Astrocyte of the spinal cord (primary cell): ENCODE results near the gene TSNAXIP1.
"Not testable (repeated sequence)": the region's sequence is repeated elsewhere in the genome, so short reads cannot be mapped to it uniquely, and the experiment has no call there.

Experiments used
- DNase-seq: peaks from one replicate; pipeline ENCODE4 v3.0.0; 2011; ENCODE audit warnings: low read depth, low spot score
- H3K4me3 ChIP-seq: 2 replicates; pipeline ENCODE4 v1.5.1; 2011; ENCODE audit warnings: low read depth, mild to moderate bottlenecking, low read length, moderate library complexity
- in situ Hi-C: cut with HindIII; loops from 2 replicates; pipeline ENCODE4 v1.10.0; 2017; ENCODE audit warnings: low sequenced_read_pairs
- TF ChIP-seq, protein P1 (sequence below): IDR thresholded peaks from 2 replicates; pipeline ENCODE4 v1.5.1; 2012; ENCODE audit warnings: low read depth, mild to moderate bottlenecking, low read length, inconsistent platforms

TSNAXIP1 gene

DNA sequence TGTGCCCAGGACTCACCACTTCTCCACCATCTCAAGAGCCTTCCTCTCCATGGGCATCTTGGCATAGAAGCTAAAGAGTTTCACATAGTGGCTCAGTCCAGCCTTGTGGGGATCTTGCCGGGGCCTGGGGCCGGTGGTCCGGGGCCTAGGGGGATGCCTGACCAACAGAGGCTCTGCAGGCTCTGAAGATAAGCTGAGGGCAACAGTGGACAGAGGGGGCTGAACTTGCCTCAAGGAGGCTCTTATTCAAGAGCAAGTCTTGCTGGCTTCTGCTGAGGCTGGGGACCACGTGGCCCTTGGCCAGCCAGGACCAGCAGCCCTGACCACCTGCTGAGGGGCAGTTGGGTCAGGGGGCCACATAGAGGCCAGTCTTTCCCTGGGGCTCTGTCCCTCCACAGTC is 22.0 kb downstream of the TSNAXIP1 start:
- DNase-seq = no peak
- H3K4me3 ChIP-seq = no peak overlapping the region
- in situ Hi-C loops = no loop called here
- TF ChIP-seq, protein P1, sequence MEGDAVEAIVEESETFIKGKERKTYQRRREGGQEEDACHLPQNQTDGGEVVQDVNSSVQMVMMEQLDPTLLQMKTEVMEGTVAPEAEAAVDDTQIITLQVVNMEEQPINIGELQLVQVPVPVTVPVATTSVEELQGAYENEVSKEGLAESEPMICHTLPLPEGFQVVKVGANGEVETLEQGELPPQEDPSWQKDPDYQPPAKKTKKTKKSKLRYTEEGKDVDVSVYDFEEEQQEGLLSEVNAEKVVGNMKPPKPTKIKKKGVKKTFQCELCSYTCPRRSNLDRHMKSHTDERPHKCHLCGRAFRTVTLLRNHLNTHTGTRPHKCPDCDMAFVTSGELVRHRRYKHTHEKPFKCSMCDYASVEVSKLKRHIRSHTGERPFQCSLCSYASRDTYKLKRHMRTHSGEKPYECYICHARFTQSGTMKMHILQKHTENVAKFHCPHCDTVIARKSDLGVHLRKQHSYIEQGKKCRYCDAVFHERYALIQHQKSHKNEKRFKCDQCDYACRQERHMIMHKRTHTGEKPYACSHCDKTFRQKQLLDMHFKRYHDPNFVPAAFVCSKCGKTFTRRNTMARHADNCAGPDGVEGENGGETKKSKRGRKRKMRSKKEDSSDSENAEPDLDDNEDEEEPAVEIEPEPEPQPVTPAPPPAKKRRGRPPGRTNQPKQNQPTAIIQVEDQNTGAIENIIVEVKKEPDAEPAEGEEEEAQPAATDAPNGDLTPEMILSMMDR = no peak

DNA sequence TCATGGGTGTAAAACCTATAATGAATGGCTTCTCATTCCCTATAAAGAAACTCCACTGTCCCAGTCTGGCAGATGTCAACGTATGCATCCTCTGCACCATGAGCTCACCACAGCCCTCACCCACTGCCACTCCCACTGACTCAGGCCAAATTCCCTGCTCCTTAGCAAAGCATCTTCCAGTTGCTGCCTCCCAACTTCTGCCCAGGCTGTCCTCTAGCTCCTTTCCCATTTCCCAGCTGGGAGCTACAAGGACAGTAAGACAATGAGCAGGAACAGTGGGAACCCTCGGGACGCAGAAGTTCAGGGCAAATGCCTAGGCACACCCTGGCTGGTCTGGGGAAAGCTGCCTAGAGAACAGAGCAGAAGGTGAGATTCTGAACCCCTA is 26.3 kb downstream of the TSNAXIP1 start:
- in situ Hi-C loops = no loop called here
- DNase-seq = peak; percentile 45
- peak overlapping the region; percentile 67 for H3K4me3 ChIP-seq
- TF ChIP-seq, protein P1 = no peak

- in situ Hi-C loops = no loop called here
- DNase-seq = peak; percentile 86
- TF ChIP-seq, protein P1 = no peak
Observed at GRCh38 chr16:67833415-67834241, 26.9 kb downstream of the TSNAXIP1 start.

DNA sequence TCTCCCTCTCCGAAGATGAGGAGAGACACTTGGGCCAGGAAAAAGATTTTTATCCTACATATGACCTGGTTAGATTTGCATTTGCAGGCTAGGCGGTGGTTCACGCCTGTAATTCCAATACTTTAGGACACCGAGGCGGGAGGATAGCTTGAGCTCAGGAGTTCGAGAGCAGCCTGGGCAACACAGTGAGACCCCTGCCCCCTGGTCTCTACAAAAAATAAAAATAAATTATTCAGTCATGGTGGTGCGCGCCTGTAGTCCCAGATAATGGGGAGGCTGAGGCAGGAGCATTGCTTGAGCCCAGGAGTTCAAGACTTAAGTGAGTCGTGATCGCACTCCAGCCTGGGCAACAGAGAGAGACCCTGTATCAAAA is 27.5 kb downstream of the TSNAXIP1 start:
- no peak for DNase-seq
- in situ Hi-C loops = no loop called here
- TF ChIP-seq, protein P1 = no peak
- H3K4me3 ChIP-seq = peak overlapping the region; percentile 67

More at GRCh38 chr16:67833415-67834241, 26.9 kb downstream of the TSNAXIP1 start:
- H3K4me3 ChIP-seq = peak overlapping the region; percentile 67

DNA sequence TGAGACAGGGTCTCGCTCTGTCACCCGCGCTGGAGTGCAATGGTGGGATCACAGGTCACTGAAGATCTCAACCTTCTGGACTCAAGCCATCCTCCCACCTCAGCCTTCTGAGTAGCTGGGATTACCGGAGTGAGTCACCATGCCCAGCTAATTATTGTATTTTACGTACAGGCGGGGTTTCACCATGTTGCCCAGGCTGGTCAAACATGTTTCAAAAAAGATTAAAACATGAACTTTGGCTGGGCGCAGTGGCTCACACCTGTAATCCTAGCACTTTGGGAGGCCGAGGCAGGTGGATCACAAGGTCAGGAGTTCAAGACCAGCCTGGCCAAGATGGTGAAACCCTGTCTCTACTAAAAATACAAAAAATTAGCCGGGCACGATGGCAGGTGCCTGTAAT is 30.5 kb downstream of the TSNAXIP1 start:
- DNase-seq, in situ Hi-C loops, H3K4me3 ChIP-seq: not testable (repeated sequence)

GRCh38 chr16:67837811-67838210 is 31.1 kb downstream of the TSNAXIP1 start:
- no peak for DNase-seq
- H3K4me3 ChIP-seq = no peak overlapping the region
- in situ Hi-C loops = no loop called here
- TF ChIP-seq, protein P1 = no peak

GRCh38 chr16:67841198-67841815 is 34.6 kb downstream of the TSNAXIP1 start:
- in situ Hi-C loops = no loop called here
- H3K4me3 ChIP-seq = peak overlapping the region; percentile 90
- no peak for DNase-seq
- TF ChIP-seq, protein P1 = no peak
